ENCODE data around the gene SEPTIN7.

Gene SEPTIN7

DNA sequence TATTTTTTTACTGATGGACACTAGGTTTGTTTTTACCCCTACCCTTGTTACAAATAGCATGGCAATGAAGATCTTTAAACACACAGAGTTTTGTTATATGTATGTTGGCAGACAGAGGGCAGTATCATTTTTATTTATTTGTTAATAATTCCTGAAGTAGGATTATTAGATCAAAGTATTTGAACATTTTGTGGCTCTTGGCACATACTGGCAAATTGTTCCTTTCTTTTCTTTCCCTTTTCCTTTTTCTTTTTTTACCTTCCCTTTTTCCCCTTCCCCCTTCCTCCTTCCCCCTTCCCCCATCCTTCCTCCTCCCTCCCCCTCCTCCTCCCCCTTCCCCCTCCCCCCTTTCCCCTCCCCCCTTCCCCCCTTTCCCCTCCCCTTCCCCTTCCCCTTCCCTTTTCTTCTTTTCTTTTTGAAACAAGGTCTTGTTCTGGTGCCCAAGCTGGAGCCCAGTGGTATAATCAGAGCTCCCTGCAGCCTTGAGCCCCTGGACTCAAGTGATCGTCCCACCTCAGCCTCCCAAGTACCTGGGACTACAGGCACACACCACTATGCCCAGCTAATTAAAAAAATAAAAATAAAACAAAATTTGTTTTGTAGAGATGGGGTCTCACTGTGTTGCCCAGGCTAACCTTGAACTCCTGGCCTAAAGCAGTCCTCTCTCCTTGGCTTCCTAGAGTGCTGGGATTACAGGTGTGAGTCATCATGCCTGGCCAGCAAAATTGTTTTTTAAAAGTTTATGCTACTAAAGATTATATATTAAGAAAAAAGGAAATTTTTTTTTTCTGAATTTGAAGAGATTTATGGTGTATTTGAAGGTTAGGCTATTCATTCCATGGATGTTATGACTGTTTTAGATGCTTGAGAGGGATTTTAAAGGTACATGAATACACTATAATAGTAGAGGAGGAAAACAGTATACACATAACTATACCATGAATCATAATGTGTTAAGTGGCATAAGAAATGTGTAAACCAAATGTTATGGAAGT is 39.3 kb downstream of the SEPTIN7 start:
- DNase-seq, result no peak

DNA sequence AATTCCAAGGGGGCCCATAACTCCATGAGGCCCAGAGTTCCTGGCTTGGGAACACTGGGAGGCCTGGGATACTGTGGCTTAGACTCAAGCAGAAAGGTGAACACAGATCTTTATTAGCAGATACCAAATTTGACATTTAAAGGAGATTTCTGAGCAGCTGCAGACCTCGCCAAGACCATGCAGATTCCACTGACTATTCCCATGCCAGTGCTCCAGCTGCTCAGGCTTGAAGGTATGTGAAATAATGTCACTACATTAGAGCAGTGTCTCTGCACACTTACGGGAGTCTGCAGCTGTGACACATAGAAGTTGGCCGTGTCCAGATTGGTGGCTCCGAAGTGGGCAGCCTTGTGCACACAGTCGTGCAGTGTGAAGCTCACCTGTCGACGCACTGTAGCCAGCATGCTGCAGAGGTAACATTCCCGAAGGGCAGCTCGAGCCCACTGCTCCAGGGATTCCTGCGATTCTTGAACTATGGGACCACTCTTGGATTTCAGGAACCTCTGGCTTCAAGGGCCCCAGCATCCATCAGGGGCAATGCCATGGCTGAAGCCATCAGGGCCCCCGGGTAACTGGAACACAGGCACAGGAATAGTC is 46.1 kb downstream of the SEPTIN7 start:
- no peak for DNase-seq

DNA sequence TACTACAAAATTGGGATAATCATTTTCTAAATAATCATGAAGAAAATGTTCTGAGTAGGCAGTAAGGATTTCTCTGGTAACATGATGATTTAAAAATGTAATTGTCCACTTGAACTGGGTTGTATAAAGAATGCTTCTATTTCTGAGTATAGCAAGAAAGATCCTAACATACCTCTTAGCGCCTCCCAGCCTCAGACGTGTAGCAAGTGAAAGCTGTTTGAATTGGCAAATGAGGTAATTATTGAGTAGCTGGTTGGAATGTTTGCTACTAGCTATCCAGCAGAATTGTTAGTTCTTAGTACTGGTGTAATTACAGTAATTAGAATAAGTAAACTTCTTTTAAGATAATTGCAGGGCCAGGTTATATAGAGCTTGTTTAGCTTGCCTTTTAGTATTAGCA is 47.9 kb downstream of the SEPTIN7 start:
- peak; percentile 23 for DNase-seq

DNA sequence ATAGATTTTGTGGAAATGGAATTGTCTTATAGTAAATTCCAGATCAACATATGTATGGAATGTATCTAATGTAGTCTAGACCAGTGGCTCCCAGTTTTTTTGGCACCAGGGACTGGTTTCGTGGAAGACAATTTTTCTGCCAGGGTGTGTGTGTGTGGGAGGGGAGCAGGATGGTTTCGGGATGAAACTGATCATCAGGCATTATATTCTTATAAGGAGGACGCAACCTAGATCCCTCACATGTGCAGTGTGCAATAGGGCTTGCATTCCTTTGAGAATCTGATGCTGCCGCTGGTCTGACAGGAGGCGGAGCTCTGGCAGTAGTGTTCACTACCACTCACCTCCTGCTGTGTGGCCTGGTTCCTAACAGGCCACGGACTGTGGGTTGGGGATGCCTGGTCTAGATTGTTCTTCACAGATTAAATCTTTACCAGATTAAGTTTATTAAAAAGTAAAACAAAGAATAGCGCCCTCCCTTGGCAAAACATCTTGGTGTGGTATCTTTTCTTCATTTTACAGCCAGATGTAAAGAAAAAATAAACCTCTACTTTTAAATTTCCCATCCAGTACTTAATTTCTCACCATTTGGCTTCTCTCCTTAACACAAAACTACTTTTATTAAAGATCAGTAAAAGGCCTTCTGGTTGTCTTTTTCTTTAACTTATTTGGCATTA is 48.4 kb downstream of the SEPTIN7 start:
- DNase-seq, result no peak

DNA sequence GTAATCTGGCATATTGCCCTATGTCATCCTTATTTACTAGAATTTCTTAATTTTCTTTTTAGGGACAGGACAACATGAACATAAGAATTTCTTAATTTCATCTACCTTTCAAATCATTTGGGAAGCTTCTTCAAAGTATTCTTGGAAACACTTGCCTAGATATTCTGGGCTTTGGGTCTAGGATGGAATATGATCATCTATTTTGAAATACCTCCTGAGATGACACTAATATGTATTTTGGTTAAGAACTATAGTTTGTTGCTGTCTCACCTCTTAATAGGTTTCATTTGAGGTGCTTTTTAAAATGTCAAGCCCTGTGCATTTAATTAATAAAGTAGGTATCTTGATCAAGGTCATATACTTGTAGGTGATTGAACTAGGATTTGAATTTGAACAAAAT is 49.1 kb downstream of the SEPTIN7 start:
- no peak for DNase-seq

All from NCI-H1105 (cell line).